OCI-LY3 (cell line): Measurements from ENCODE around the gene TENT4B.

Experiments
- EZH2phosphoT487 ChIP-seq: fragments of 200-600 bp; shearing (Covaris generic); IDR thresholded peaks from 2 replicates; pipeline ENCODE4 v1.6.1; 2018; ENCODE audit warnings: antibody characterized with exemption, mixed run types, low read depth
- TF ChIP-seq, protein P1 (sequence below): fragments of 200-600, 300-600 bp; sonication (generic); IDR thresholded peaks from 2 replicates; pipeline ENCODE4 v1.5.1; 2014; ENCODE audit warnings: antibody characterized with exemption, low read length, low read depth

DNA sequence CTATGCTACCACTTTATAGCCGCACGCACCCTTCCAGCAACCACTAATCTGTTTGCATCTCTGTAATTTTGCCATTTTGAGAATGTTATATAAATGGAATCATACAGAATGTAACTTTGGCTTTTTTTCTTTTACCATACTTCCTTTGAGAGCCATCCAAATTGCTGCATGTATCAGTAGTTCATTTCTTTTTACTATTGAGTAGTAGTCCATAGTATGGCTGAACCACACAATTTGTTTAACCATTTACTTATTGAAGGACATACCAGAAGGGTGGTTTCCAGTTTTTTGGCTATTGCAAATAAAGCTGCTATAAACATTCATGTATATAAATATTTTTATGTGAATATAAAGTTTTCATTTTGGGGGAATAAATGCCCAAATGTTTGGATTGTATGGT, 8.8 kb downstream of the TENT4B start:
- TF ChIP-seq, protein P1, sequence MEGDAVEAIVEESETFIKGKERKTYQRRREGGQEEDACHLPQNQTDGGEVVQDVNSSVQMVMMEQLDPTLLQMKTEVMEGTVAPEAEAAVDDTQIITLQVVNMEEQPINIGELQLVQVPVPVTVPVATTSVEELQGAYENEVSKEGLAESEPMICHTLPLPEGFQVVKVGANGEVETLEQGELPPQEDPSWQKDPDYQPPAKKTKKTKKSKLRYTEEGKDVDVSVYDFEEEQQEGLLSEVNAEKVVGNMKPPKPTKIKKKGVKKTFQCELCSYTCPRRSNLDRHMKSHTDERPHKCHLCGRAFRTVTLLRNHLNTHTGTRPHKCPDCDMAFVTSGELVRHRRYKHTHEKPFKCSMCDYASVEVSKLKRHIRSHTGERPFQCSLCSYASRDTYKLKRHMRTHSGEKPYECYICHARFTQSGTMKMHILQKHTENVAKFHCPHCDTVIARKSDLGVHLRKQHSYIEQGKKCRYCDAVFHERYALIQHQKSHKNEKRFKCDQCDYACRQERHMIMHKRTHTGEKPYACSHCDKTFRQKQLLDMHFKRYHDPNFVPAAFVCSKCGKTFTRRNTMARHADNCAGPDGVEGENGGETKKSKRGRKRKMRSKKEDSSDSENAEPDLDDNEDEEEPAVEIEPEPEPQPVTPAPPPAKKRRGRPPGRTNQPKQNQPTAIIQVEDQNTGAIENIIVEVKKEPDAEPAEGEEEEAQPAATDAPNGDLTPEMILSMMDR = no peak
- no peak for TF ChIP-seq EZH2phosphoT487
